Endometrial microvascular endothelial cells (primary cell): ENCODE results near the gene COPZ1. TPM values are rescaled to one million over a fixed set of nuclear protein-coding genes. Genes with fewer than 3 reads are reported as not detected.

ENCODE experiments used
- total RNA-seq: library from RNA; depleted of rRNA; stranded (reverse); fragments of >200 nt; gene quantifications from one replicate; pipeline ENCODE4 v1.2.3, GENCODE V29; 2015; ENCODE audit errors: inconsistent ontology term

COPZ1 gene
- total RNA-seq, 1 donor from 2014 or later = 178 TPM

Other genes with a start within 250 kb of the COPZ1 start
- 72.7 TPM for gene SMUG1, start 136.1 kb upstream of the COPZ1 start, total RNA-seq
- gene CBX5, start 45.0 kb upstream of the COPZ1 start, total RNA-seq = 57.1 TPM
- 737 TPM for gene HNRNPA1, start 44.4 kb upstream of the COPZ1 start, total RNA-seq
- gene NFE2, start 24.1 kb upstream of the COPZ1 start, total RNA-seq = not detected
- gene GPR84, start 39.4 kb downstream of the COPZ1 start, total RNA-seq = not detected
- gene ZNF385A, start 59.6 kb downstream of the COPZ1 start, total RNA-seq = 0.65 TPM
- 1,308 TPM for gene ITGA5, start 94.1 kb downstream of the COPZ1 start, total RNA-seq
- 0.56 TPM for gene GTSF1, start 148.5 kb downstream of the COPZ1 start, total RNA-seq
- gene NCKAP1L, start 172.6 kb downstream of the COPZ1 start, total RNA-seq = 0.65 TPM
- gene PDE1B, start 224.5 kb downstream of the COPZ1 start, total RNA-seq = not detected